Transverse colon (tissue), 4 donors: Measurements from ENCODE around the gene CACNA1E. TPM values are rescaled to one million over a fixed set of nuclear protein-coding genes. Genes with fewer than 3 reads are reported as not detected.

ENCODE experiments used
- DNase-seq: peaks from one replicate; pipeline ENCODE4 v3.0.0-alpha.2; 2019
- H3K27ac ChIP-seq, 4 donors: fragments of 200-600 bp; sonication (generic); 2 replicates each; pipeline ENCODE4 v1.5.1; 2016 to 2018; ENCODE audit warnings: inconsistent platforms in 4 of 4
- H3K27me3 ChIP-seq: fragments of 200-600 bp; sonication (generic); 2 replicates; pipeline ENCODE4 v1.5.1; 2017; ENCODE audit warnings: inconsistent platforms
- H3K36me3 ChIP-seq, 4 donors: fragments of 200-600 bp; sonication (generic); 2 replicates each; pipeline ENCODE4 v1.5.1; 2017 to 2019; ENCODE audit warnings: inconsistent platforms in 4 of 4
- H3K4me1 ChIP-seq, 4 donors: fragments of 200-600 bp; sonication (generic); 2 replicates each; pipeline ENCODE4 v1.5.1; 2017 to 2020; ENCODE audit warnings: inconsistent platforms in 4 of 4
- H3K4me3 ChIP-seq, 4 donors: fragments of 200-600 bp; sonication (generic); 1 replicate in 1 of 4; 2 replicates in 3 of 4; pipeline versions ENCODE4 v1.5.1 to v1.6.1; 2017 to 2019; ENCODE audit warnings: inconsistent platforms in 4 of 4
- H3K9me3 ChIP-seq, 2 donors: fragments of 200-600 bp; sonication (generic); 2 replicates each; pipeline ENCODE4 v1.5.1; 2017 to 2019; ENCODE audit warnings: inconsistent platforms in 2 of 2
- CTCF ChIP-seq, 5 experiments: fragments of 200-600 bp in 3 of 5; fragments of 450-650 bp in 2 of 5; sonication (generic) in 3 of 5; IDR thresholded peaks; 1 replicate in 2 of 5; 2 replicates in 3 of 5; pipeline ENCODE4 v1.5.1; 2016 to 2017; ENCODE audit warnings: antibody characterized with exemption in 5 of 5, inconsistent platforms in 3 of 5, mild to moderate bottlenecking in 2 of 5, moderate library complexity in 1 of 5
- EP300 ChIP-seq: sonication (generic); formaldehyde crosslinking; IDR thresholded peaks from one replicate; pipeline ENCODE4 v1.6.1; 2017; ENCODE audit warnings: antibody characterized with exemption, low read depth
- POLR2A ChIP-seq: fragments of 450-650 bp; IDR thresholded peaks from one replicate; pipeline ENCODE4 v1.6.1; 2016; ENCODE audit warnings: antibody characterized with exemption, mild to moderate bottlenecking, moderate library complexity
- POLR2AphosphoS5 ChIP-seq, 3 donors: sonication (generic); formaldehyde crosslinking; IDR thresholded peaks; one replicate each; pipeline ENCODE4 v1.6.1; 2016; ENCODE audit warnings: antibody characterized with exemption in 3 of 3
- WGBS, 2 donors: methylation state at CpG; one replicate each; pipeline ENCODE4 v1.1.5; 2018; ENCODE audit warnings: low coverage in 1 of 2; 5-methylcytosine and 5-hydroxymethylcytosine counted together
- in situ Hi-C, 4 donors: fragments of 200-750 bp; cut with MboI; loops; one replicate each; pipeline versions ENCODE4 v1.15.0 to v1.15.1; 2017; ENCODE audit warnings: low sequenced_read_pairs in 3 of 4, low pct_ligation_motif_present in 1 of 4, low pct_unique_long_range_greater_than_20kb in 1 of 4
- intact Hi-C: fragments of 100-400 bp; cut with DNase I; formaldehyde crosslinking; loops from one replicate; pipeline ENCODE4 v1.15.1; 2023; ENCODE audit warnings: low total_unique reads
- total RNA-seq, 4 donors: library from RNA; depleted of rRNA; stranded (reverse); fragments of >200 nt; gene quantifications; one replicate each; pipeline ENCODE4 v1.1.0, GENCODE V29; 2016

Gene CACNA1E
- total RNA-seq, 4 donors from 2014 or later = under 0.01 to 0.16 (median 0.14) TPM; not detected in 1

GRCh38 chr1:181759481-181759880, 276.2 kb downstream of the CACNA1E start:
- in situ Hi-C loops = no loop called here
- H3K27ac ChIP-seq = no peak overlapping the region
- no peak for DNase-seq
- H3K4me3 ChIP-seq = no peak overlapping the region
- no peaks in the 10 kb centered on the region for H3K36me3 ChIP-seq
- TF ChIP-seq POLR2A (no peak), POLR2AphosphoS5 (IDR thresholded peaks at IDR 0.05) (no peak), EP300 (no peak), CTCF (IDR thresholded peaks at IDR 0.05) (no peak)
- intact Hi-C loops = no loop called here
- H3K27me3 ChIP-seq = no peaks in the 10 kb centered on the region
- H3K9me3 ChIP-seq = no peaks in the 10 kb centered on the region
- WGBS, 2 donors = 20 to 53% methylated on average over 1 to 3 of the region's 3 CpGs
- no peaks in the 10 kb centered on the region for H3K4me1 ChIP-seq

- Histone ChIP-seq H3K27ac (no peak overlapping the region), H3K36me3 (no peaks in the 10 kb centered on the region), H3K4me3 (no peak overlapping the region), H3K9me3 (no peaks in the 10 kb centered on the region), H3K27me3 (no peaks in the 10 kb centered on the region), H3K4me1 (no peaks in the 10 kb centered on the region)
- in situ Hi-C loops (no loop called here), intact Hi-C loops (no loop called here)
- TF ChIP-seq CTCF (IDR thresholded peaks at IDR 0.05) (no peak), EP300 (no peak)
- no peak for DNase-seq
These were observed 280.4 kb downstream of the CACNA1E start for GRCh38 chr1:181763736-181764135.

DNA sequence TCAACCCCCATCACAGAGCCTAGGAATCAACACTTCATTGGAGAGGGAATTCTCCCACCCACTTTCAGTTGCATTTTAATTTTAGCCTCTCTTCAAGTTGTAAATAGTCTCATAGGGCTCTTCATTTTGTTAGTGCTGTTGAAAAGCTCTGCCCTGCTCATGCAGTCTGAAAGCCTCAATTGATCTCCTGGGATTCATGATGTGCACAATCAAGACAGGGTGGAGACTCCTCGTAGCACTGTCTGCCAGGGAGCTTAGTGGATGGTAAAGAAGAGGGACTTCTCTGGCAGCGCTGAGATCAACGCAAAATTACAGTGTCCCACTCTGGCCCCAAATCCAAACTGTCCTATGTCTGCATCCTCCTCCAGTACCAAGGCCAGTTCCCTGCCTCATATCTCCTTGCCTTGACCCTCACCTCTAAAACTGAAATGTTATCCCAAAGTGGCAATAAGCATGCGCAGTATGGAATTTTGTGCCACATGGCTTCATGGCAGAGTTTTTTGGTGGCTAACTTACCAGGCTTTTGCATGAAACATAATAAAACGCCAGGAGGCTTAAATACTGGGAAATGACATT, 282.2 kb downstream of the CACNA1E start:
- in situ Hi-C loops (no loop called here), intact Hi-C loops (no loop called here)
- H3K9me3 ChIP-seq = no peaks in the 10 kb centered on the region
- no peak overlapping the region for H3K27ac ChIP-seq
- no peaks in the 10 kb centered on the region for H3K27me3 ChIP-seq
- no peak for DNase-seq
- no peaks in the 10 kb centered on the region for H3K36me3 ChIP-seq
- no peak for TF ChIP-seq POLR2A
- no peak for TF ChIP-seq CTCF (IDR thresholded peaks at IDR 0.05)
- TF ChIP-seq EP300 = no peak
- H3K4me1 ChIP-seq = no peaks in the 10 kb centered on the region
- no peak overlapping the region for H3K4me3 ChIP-seq
- WGBS, 2 donors = 67 to 80% methylated on average over 1 to 5 of the region's 5 CpGs

DNA sequence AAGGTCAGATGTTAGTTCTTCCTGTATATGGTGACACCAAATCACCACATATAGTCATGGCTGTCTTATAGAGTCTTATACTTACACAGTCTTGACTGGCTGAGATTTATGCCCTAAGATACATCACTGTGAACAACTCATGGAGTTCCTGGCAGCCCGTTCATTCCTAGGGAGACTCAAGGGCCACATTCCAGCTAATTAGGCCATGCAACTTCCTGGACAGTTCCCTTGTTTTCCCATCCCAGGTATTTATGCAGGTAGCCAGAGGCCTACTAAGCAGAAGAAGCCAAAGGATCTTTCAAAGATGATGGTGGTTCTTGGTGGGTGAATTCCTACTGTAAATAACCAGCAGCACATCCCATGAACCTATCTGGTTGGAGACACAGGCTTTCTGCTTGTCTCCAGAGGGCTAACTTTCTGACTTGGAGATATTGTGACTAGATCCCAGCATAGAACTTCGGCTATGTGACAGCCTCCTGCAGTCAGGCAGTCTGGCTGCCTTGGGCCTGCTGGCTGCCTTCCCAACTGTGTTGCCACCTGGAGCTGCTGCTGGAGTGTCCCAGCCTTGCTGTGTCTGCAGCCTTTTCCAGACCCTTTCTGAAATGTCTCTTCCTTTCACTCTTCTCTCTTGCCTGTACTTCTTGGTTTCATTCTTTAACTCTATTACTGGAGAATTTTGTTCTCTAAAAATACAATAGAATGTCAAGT, 283.8 kb downstream of the CACNA1E start:
- Histone ChIP-seq H3K36me3 (no peaks in the 10 kb centered on the region), H3K4me3 (no peak overlapping the region), H3K9me3 (no peaks in the 10 kb centered on the region), H3K4me1 (no peaks in the 10 kb centered on the region), H3K27me3 (no peaks in the 10 kb centered on the region), H3K27ac (no peak overlapping the region)
- in situ Hi-C loops = no loop called here
- TF ChIP-seq EP300 (no peak), POLR2A (no peak), POLR2AphosphoS5 (IDR thresholded peaks at IDR 0.05) (no peak), CTCF (IDR thresholded peaks at IDR 0.05) (no peak)
- WGBS, 2 donors = 82% methylated on average over 2 of the region's 2 CpGs; no CpG with 5 or more reads in 1 of the 2 donors
- intact Hi-C loops = no loop called here
- DNase-seq = no peak
